GM12875 (cell line): ENCODE data around the gene SKAP1.

Experiments used
- H3K4me3 ChIP-seq: one replicate; pipeline ENCODE4 v1.5.1; 2011; ENCODE audit warnings: low read depth, low read length, control low read depth
- TF ChIP-seq, protein P1 (sequence below): IDR thresholded peaks from 2 replicates; pipeline ENCODE4 v1.5.1; 2011; ENCODE audit warnings: low read depth, mild to moderate bottlenecking, control low read depth, inconsistent platforms, low read length, moderate library complexity, borderline replicate concordance; ENCODE audit not compliant: insufficient read depth

Gene SKAP1

GRCh38 chr17:48335146-48335784, 94.7 kb downstream of the SKAP1 start:
- no peak overlapping the region for H3K4me3 ChIP-seq
- TF ChIP-seq, protein P1, sequence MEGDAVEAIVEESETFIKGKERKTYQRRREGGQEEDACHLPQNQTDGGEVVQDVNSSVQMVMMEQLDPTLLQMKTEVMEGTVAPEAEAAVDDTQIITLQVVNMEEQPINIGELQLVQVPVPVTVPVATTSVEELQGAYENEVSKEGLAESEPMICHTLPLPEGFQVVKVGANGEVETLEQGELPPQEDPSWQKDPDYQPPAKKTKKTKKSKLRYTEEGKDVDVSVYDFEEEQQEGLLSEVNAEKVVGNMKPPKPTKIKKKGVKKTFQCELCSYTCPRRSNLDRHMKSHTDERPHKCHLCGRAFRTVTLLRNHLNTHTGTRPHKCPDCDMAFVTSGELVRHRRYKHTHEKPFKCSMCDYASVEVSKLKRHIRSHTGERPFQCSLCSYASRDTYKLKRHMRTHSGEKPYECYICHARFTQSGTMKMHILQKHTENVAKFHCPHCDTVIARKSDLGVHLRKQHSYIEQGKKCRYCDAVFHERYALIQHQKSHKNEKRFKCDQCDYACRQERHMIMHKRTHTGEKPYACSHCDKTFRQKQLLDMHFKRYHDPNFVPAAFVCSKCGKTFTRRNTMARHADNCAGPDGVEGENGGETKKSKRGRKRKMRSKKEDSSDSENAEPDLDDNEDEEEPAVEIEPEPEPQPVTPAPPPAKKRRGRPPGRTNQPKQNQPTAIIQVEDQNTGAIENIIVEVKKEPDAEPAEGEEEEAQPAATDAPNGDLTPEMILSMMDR = no peak

DNA sequence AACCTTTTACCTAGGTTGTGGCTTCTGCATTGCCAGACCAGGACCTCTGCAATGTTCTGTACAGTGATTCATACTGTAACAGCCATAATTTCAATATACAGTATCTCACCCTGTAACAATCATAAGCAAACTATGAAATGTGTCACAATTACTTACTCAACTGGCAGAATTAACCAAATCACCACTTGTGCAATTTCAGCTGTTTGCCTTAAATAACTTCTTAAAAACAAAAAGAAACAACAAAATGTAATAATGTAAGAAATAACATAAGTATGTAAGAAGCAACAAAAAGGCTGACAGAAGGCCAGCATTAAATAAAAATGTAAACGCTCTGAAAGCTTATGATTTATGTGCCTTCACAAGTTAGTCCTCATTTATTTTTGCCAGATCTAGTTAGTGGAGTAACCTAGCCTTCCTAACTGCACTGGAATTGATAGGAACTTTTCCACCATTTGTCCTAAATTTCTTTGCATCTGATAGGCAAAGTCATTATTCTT, 96.9 kb downstream of the SKAP1 start:
- H3K4me3 ChIP-seq = no peak overlapping the region
- TF ChIP-seq, protein P1 = no peak

DNA sequence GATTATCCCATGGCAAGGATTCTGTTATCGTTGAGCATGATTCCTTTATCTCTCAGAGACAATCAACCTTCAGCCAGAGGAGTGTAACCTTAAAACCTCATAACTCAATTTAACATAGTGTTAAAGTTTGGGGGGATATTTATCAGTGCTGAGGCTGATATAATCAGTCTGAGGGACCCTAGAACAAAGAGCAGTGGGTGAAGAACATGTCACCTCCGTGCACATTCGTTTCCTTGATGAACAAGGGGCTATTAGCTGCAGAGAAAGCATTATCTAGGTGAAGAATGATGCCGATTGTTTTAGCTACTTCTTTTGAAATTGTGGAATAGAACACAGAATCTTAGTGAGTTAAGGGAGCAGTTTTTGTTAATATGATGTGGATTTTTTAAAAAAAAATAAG, 99.1 kb downstream of the SKAP1 start:
- TF ChIP-seq, protein P1 = no peak
- no peak overlapping the region for H3K4me3 ChIP-seq

DNA sequence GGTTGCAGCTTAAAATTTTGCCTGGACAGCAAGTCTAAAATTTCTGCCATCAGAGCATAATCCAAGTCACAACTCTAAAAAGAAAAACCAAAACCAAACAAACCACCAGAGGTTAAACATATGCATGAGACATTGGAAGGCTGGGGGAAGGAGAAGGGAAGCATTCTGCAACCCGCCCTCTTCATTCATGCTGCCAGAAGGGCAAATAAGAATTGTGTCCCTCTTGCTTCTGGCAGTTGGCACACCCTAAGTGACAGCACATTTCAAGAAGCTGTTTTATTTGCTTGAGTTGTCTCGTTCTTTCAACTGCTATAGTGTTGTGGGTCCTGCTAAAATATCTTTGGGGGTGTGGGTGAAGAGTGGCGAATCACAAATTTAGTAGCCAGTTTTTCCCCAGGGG, 99.6 kb downstream of the SKAP1 start:
- H3K4me3 ChIP-seq = no peak overlapping the region
- TF ChIP-seq, protein P1 = no peak

DNA sequence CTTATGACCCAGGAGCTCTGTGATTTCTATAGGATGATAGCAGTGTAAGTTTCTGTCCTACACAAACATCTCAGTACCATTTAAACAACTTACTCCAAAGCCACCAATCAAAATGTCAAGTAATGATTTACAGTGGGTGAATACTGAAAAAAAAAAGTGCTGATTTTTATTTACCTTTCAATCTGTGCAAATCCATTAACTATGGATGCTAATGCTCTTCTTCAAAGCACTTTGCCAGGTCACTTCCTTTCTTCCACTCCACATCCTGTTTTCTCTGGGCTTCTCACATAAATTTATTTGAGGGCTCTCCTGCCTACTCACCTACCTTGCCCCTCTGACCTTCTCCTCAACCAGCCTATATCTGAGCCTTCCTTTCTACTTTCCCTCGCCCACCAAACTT, 101.6 kb downstream of the SKAP1 start:
- H3K4me3 ChIP-seq = no peak overlapping the region
- TF ChIP-seq, protein P1 = no peak

DNA sequence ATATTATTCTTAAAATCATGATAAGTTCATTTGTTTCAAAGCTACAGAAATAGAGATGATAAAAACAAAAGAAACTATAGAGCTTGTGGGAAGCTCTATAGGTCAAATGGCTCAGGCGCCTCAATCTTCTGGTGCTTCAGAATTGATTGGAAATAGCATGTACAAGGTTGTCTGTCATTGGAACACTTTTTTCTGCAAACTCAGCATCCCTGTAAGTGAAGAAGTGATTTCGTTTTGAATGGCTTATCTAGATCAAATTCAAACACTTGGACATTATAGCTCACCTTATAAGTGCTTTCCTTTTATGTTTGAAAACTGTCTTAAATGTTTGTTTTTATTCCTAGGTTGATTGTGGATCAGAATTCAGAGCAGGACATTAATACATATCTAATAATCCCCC, 103.7 kb downstream of the SKAP1 start:
- no peak overlapping the region for H3K4me3 ChIP-seq
- TF ChIP-seq, protein P1 = no peak

DNA sequence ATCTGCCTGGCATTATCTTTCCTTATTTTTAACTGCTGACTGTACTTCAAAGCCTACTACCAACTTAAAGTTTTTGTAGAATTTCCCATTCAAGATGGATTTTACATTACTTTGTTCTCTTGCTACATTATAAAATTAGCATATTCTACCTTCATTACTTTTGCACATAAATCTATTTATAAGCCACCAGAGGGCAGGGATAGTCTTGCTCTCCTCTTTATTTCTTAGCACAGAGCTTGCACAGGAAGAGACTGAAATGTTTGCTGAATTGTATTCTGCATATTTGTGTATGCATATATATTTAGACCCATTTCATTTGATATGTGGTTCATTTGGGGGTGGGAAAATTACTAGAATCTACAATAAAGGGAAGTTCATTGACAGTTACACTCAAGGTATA, 108.0 kb downstream of the SKAP1 start:
- no peak overlapping the region for H3K4me3 ChIP-seq
- TF ChIP-seq, protein P1 = no peak
